Mucosa of descending colon (tissue), 3 donors: ENCODE results near the gene KIRREL3. TPM values are rescaled to one million over a fixed set of nuclear protein-coding genes. Genes with fewer than 3 reads are reported as not detected.

Experiments used
- ATAC-seq: fragments of 200-7000 bp; cut with Tn5 transposase; one replicate; pipeline ENCODE4 v1.9.1; 2020; ENCODE audit warnings: mild to moderate bottlenecking, moderate library complexity
- DNase-seq, 3 donors: peaks; one replicate each; pipeline ENCODE4 v3.0.0-alpha.2; 2020
- H3K36me3 ChIP-seq: fragments of 200-600 bp; one replicate; pipeline ENCODE4 v1.8.0; 2021; ENCODE audit warnings: low read depth, mild to moderate bottlenecking
- H3K4me1 ChIP-seq: fragments of 200-600 bp; one replicate; pipeline ENCODE4 v1.8.0; 2021; ENCODE audit warnings: low read depth, mild to moderate bottlenecking
- H3K4me3 ChIP-seq: fragments of 200-600 bp; one replicate; pipeline ENCODE4 v1.8.0; 2021; ENCODE audit warnings: mild to moderate bottlenecking
- H3K9me3 ChIP-seq: fragments of 200-600 bp; one replicate; pipeline ENCODE4 v1.8.0; 2021; ENCODE audit warnings: mild to moderate bottlenecking
- intact Hi-C, 2 donors: fragments of 100-400 bp; cut with DNase I in 1 of 2; cut with micrococcal nuclease in 1 of 2; formaldehyde crosslinking; loops; one replicate each; pipeline versions ENCODE4 v1.11.0 to v1.11.1; 2022; cut with DNase I, micrococcal nuclease
- total RNA-seq, 3 donors: library from RNA; stranded (reverse); fragmentation: NEBNext Ultra II Directional in 2 of 3; extraction: Animal tissue kit (Norgen Biotek cat#: 25700) in 2 of 3; gene quantifications; one replicate each; pipeline versions ENCODE4 v1.2.1 to v1.2.4, GENCODE V29; 2021 to 2023
- TF ChIP-seq, protein P1 (sequence below): fragments of 200-600 bp; IDR thresholded peaks from one replicate; pipeline ENCODE4 v1.8.0; 2022; ENCODE audit warnings: antibody characterized with exemption, mild to moderate bottlenecking
- donor health status: DM: no; HTN: no; CAD: no; lungs with moderate emphysema.
- donor health status: DM: no; HTN: no; CAD: no.
- donor health status: DM: no; HTN: yes; CAD: no.

KIRREL3 gene
- total RNA-seq, 3 donors from 2014 or later: 0.23 to 2.4 (median 0.70) TPM

DNA sequence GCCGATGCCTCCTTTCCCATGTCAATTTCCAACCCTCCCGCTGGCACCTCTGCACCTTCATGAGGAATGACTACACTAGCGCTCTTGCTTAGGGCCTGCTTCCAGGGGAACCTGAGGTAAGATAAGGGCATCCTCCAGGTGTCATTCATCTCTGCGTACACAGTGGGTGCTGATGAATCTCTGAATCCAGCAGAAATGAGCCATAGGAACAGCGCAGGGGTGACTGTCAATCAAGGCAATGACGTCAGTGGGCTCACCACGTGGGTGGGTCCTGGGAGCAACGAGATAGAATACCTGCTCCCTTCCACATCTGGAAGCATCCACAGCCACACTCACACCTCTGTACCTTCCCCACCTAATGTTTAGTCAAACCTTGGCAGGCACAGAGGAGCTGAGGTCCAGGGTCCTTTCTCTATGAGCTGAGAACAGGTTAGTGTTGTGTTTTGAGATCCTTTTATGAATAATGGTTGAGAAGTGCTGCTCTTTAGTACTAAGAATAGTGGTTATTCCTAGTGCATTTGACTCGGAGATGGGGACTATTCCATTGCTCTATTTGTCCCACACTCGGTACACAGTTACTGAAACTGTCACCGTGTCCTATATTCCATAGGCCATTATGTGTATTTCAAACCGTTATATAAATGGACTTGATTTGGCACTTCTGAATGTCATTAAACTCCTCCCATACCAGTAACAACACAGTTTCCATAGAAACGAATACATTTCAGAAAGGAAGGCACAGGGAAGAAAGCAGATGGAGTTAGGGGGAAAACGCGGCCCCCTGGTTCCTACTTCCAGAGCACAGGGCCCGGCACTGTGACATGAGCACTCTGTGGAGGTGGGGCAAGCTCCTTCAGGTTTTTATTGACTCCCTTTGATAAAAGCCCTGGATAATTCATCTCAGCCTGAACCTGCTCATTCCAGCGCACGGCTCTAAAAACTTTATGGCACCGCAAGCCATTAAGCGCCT, 451.7 kb downstream of the KIRREL3 start:
- no peak for DNase-seq
- Histone ChIP-seq H3K4me3 (no peak overlapping the region), H3K9me3 (no peaks in the 10 kb centered on the region), H3K36me3 (no peaks in the 10 kb centered on the region), H3K4me1 (no peaks in the 10 kb centered on the region)
- intact Hi-C loops: no loop called here
- peak; percentile 23 for ATAC-seq
- TF ChIP-seq, protein P1, sequence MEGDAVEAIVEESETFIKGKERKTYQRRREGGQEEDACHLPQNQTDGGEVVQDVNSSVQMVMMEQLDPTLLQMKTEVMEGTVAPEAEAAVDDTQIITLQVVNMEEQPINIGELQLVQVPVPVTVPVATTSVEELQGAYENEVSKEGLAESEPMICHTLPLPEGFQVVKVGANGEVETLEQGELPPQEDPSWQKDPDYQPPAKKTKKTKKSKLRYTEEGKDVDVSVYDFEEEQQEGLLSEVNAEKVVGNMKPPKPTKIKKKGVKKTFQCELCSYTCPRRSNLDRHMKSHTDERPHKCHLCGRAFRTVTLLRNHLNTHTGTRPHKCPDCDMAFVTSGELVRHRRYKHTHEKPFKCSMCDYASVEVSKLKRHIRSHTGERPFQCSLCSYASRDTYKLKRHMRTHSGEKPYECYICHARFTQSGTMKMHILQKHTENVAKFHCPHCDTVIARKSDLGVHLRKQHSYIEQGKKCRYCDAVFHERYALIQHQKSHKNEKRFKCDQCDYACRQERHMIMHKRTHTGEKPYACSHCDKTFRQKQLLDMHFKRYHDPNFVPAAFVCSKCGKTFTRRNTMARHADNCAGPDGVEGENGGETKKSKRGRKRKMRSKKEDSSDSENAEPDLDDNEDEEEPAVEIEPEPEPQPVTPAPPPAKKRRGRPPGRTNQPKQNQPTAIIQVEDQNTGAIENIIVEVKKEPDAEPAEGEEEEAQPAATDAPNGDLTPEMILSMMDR: no peak

DNA sequence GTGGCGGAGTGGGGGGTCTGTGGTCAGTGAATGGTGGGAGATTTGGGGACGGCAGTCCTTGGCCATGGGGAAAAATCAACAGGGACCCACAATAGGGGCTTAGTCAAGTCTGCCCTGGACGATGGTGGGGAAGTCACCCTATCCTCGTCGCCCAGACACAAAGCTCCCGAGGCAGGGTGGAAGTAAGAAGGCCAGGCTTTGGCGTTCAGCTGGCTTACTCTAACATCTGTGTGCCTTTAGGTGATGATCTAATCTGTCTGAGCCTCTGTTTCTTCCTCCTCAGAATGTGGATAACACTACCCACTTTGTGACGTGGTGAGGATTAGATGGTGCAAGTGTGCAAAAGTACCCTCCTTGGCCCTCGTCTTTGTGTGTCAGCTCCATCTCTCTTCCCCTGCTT, 452.9 kb downstream of the KIRREL3 start:
- TF ChIP-seq, protein P1: no peak
- Histone ChIP-seq H3K9me3 (no peaks in the 10 kb centered on the region), H3K4me1 (no peaks in the 10 kb centered on the region), H3K4me3 (no peak overlapping the region), H3K36me3 (no peaks in the 10 kb centered on the region)
- intact Hi-C loops: no loop called here
- DNase-seq (no peak), ATAC-seq (no peak)

DNA sequence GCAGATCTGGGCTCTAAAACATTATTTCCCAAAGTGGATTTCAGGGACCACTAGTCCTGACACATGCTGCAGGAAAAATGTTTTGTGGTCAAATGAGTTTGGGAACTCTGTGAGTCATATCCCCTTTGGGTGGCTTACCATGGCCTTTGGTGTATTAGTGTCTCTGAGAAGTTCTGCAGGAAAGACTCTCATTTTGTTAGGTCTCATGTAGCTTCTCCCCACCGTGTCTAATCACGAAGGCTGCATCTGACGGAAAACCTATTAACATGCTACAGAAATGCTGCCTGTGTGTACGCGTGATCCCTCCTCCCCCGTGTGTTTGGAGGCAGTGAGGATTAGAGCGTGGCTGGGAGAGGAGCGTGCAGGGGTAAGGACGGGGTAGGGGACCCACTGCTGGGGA, 453.4 kb downstream of the KIRREL3 start:
- H3K4me1 ChIP-seq: no peaks in the 10 kb centered on the region
- H3K36me3 ChIP-seq: no peaks in the 10 kb centered on the region
- no peak for DNase-seq

DNA sequence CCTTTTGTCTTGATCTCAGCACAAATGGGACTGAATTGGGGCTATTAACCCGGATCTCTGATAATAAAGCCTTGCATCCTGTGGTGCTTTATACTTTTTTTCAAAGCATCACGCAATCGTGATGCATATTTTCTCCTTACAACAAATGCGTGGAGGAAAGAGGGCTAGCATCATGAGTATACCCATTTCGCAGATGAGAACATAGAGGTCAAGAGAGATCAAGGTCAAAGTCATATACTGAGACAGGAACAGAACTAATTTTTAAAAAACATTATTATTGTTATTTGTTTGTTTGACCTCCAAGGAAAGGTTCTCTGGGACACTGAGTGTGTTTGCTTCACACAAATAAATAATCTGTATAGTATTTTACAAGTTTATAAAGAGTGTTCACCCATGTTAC, 453.9 kb downstream of the KIRREL3 start:
- Histone ChIP-seq H3K4me1 (no peaks in the 10 kb centered on the region), H3K4me3 (no peak overlapping the region), H3K9me3 (no peaks in the 10 kb centered on the region), H3K36me3 (no peaks in the 10 kb centered on the region)
- DNase-seq: no peak
- TF ChIP-seq, protein P1: no peak
- intact Hi-C loops: no loop called here
- no peak for ATAC-seq

More for the DNA sequence above, 453.4 kb downstream of the KIRREL3 start:
- no peaks in the 10 kb centered on the region for H3K9me3 ChIP-seq
- no peak for ATAC-seq
- TF ChIP-seq, protein P1: no peak
- H3K4me3 ChIP-seq: no peak overlapping the region
- intact Hi-C loops: no loop called here

DNA sequence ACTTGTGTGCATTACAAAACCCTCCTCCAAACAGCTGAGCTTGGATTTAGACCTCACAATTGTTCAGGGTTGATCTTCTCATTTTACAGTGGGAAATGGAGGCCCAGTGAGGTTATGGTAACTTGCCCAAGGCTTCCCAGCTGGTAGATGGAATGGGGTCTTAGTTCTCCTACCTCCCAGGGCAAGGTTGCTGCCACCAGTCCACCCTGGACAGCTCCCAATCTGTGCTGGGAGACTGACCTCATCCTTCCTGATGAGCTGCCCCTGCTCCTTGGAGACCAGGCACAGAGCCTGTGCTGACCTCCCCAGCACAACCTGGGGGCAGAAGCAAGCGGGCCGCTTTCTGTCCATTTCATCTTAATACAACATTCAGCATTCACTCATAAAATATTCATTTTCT, 454.4 kb downstream of the KIRREL3 start:
- no peaks in the 10 kb centered on the region for H3K4me1 ChIP-seq
- no peaks in the 10 kb centered on the region for H3K36me3 ChIP-seq
- intact Hi-C loops: no loop called here
- ATAC-seq: no peak
- no peaks in the 10 kb centered on the region for H3K9me3 ChIP-seq
- no peak for DNase-seq
- TF ChIP-seq, protein P1: no peak
- H3K4me3 ChIP-seq: no peak overlapping the region
